ENCODE data around the gene SLC6A17. TPM values are rescaled to one million over a fixed set of nuclear protein-coding genes. Genes with fewer than 3 reads are reported as not detected.

Gene SLC6A17
- total RNA-seq, 1 donor from 2014 or later, result 0.58 TPM

DNA sequence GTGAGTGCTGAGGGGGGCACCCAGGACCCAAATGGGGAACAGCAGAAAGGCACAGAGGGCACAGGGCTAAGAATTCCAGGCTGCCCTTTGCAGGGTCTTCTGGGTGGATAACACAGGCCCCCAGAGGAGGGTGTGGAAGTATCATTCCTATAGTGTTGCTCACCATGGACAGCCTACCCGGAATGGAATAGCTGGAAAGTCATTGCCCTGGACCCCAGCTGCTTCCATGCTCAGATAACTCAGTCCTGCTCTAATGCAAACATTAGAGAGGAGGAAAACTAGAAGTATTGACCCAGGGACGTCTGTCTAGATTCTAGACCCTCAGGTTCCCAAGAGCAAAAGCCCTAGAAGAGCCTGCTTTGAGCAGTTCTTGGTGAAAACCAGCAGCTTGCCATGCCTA, 24.7 kb downstream of the SLC6A17 start:
- Mint-ChIP-seq H3K27ac (no peak overlapping the region), H3K9me3 (no peaks in the 10 kb centered on the region), H3K36me3 (no peaks in the 10 kb centered on the region), H3K4me1 (ENCODE audit: unreplicated experiment) (peaks cover 5% of the 10 kb centered on the region), H3K27me3 (peaks cover 18% of the 10 kb centered on the region), H3K4me3 (no peak overlapping the region)
- TF ChIP-seq, protein P1, sequence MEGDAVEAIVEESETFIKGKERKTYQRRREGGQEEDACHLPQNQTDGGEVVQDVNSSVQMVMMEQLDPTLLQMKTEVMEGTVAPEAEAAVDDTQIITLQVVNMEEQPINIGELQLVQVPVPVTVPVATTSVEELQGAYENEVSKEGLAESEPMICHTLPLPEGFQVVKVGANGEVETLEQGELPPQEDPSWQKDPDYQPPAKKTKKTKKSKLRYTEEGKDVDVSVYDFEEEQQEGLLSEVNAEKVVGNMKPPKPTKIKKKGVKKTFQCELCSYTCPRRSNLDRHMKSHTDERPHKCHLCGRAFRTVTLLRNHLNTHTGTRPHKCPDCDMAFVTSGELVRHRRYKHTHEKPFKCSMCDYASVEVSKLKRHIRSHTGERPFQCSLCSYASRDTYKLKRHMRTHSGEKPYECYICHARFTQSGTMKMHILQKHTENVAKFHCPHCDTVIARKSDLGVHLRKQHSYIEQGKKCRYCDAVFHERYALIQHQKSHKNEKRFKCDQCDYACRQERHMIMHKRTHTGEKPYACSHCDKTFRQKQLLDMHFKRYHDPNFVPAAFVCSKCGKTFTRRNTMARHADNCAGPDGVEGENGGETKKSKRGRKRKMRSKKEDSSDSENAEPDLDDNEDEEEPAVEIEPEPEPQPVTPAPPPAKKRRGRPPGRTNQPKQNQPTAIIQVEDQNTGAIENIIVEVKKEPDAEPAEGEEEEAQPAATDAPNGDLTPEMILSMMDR (conservative IDR thresholded peaks at IDR 0.05), result no peak
- DNase-seq (ENCODE audit: extremely low spot score, unreplicated experiment), result no peak

DNA sequence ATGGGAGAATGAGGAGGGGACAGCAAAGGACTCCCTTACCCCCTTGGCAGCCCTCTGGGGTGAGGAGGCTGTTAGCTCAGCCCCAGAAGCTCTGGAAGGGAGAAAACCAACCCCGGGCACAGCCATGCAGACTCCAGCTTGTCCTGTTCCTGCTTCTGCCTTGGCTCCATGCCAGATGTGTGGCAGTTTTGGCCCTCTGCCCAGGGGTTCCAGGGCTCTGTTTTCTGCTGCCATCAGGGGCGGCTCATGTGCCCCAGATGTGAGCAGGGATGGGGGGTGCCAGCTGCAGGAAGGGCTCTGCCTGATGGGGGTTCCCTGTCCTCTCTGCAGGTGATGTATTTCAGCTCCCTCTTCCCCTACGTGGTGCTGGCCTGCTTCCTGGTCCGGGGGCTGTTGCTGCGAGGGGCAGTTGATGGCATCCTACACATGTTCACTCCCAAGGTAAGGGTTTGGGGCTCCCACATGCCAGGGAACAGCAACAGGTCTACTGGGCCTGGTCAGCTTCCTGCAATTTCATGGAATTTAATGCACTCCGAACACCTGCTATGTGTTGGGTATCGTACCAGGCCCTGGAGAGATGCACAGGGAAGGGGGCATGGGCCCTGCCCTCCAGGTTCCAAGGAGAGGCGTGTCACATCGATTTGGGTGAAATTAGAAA, 26.1 kb downstream of the SLC6A17 start:
- Mint-ChIP-seq H3K36me3 (no peaks in the 10 kb centered on the region), H3K4me3 (no peak overlapping the region), H3K27me3 (peaks cover 17% of the 10 kb centered on the region), H3K4me1 (ENCODE audit: unreplicated experiment) (peaks cover 3% of the 10 kb centered on the region), H3K9me3 (no peaks in the 10 kb centered on the region), H3K27ac (no peak overlapping the region)
- TF ChIP-seq, protein P1 (conservative IDR thresholded peaks at IDR 0.05), result no peak
- no peak for DNase-seq (ENCODE audit: extremely low spot score, unreplicated experiment)

DNA sequence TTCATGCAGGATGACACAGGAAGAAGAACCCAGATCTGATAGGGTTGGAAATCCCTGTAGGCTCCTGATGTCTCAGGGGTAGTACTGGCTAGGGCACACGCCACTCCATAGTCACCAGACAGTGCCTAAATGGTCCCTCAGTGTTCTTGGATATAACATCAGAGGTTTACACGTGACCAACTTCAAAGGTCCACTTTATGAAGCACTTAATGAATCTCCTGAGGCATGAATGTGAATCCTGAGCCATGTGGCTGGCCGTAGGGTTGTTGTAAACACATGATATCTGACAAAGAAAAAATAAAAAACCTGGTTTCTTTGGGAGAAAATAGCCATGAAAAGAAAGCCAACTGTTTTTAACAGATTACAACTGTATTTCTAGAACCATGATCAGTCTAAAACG, 27.5 kb downstream of the SLC6A17 start:
- Mint-ChIP-seq H3K36me3 (no peaks in the 10 kb centered on the region), H3K9me3 (no peaks in the 10 kb centered on the region), H3K4me1 (ENCODE audit: unreplicated experiment) (no peaks in the 10 kb centered on the region), H3K4me3 (no peak overlapping the region), H3K27me3 (peaks cover 13% of the 10 kb centered on the region), H3K27ac (no peak overlapping the region)
- TF ChIP-seq, protein P1 (conservative IDR thresholded peaks at IDR 0.05), result no peak
- no peak for DNase-seq (ENCODE audit: extremely low spot score, unreplicated experiment)

DNA sequence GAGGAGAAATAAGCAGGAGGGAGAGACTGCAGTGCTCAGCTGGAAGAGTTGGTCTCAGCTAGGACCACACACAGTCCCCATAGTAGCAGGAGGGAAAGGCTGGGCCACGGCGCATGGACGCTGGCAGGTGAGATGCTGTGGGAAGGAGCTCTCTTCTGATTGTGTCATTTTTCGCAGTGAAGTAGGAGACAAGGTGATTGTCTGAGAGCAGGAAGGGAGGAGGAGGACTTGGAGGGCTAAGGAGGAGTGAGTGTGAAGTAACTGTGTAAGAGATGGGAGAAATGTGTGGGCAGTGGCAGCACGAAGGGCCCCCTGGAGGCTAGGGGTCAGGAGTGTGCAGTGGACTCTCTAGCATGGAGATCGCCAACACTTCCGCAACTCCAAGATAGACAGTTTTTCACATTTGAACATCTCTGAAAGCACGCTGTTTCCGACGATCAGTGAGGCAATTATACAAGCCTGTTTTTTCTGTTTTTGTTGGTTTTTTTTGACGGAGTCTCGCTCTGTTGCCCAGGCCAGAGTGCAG, 33.4 kb downstream of the SLC6A17 start:
- Mint-ChIP-seq H3K36me3 (no peaks in the 10 kb centered on the region), H3K4me3 (no peak overlapping the region), H3K27ac (no peak overlapping the region), H3K27me3 (peaks cover 16% of the 10 kb centered on the region), H3K9me3 (no peaks in the 10 kb centered on the region), H3K4me1 (ENCODE audit: unreplicated experiment) (peaks cover 17% of the 10 kb centered on the region)
- TF ChIP-seq, protein P1 (conservative IDR thresholded peaks at IDR 0.05), result no peak
- no peak for DNase-seq (ENCODE audit: extremely low spot score, unreplicated experiment)

DNA sequence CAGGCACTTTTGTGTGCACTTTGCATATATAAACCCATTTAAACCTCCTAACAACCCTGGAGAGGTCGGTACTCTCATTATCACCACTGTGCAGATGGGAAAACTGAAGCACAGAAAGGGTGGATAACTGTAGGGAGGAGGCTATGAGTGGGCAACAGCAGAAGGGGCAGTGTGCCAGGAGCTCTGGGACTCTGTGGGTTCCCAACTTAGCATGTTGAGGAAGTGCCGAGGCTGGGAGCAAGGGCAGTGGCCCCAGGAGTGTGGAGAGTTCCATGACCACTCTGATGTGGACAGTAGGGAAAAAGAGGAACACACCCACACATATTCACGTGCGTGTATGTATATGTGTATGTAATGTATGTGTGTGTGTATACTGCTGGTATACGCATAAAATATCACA, 34.2 kb downstream of the SLC6A17 start:
- Mint-ChIP-seq H3K4me1 (ENCODE audit: unreplicated experiment) (peaks cover 21% of the 10 kb centered on the region), H3K36me3 (no peaks in the 10 kb centered on the region), H3K9me3 (no peaks in the 10 kb centered on the region), H3K27ac (no peak overlapping the region), H3K27me3 (peaks cover 21% of the 10 kb centered on the region), H3K4me3 (no peak overlapping the region)
- DNase-seq (ENCODE audit: extremely low spot score, unreplicated experiment), result no peak
- TF ChIP-seq, protein P1 (conservative IDR thresholded peaks at IDR 0.05), result no peak
